ENCODE results near the gene MOAP1.
A peak's percentile ranks its signal among the peaks of the same experiment; 100 is the strongest.
"Not testable (repeated sequence)": the region's sequence is repeated elsewhere in the genome, so short reads cannot be mapped to it uniquely, and the experiment has no call there.

Gene MOAP1

DNA sequence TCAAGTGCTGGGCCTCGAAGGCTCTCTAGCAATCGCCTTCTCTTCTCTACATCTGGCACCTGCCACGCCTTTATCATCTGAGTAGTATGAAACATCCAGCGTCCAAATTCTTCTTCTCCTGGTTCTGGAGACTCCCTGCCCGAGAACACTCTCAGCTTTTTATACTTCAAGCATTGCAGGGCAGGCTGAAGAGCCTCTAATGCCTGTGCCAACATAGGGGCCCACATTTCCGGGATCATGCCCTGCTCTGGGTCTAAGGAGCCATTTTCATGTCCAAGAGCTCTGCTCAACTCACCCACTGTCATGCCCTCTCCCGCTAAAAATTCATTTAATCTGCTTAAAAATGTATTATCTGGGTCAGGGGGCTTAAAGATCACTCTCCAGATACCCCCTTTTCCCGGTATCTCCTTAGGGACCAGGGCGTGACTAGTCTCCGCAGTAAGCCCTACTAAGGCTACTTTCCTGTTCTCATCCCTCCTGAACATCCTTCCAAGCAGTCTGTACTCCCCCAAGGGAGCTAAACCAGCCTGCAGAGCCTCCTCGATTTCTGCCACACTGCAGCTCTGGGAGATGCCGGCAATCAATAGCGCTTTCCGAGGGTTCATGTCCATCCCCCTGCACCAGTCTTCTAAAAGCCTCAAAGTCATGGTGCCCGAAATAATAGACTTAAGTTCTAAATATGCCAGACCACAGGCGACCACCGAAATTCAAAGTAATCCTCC lies 940 bp downstream of the MOAP1 start:
- no peak for DNase-seq

DNA sequence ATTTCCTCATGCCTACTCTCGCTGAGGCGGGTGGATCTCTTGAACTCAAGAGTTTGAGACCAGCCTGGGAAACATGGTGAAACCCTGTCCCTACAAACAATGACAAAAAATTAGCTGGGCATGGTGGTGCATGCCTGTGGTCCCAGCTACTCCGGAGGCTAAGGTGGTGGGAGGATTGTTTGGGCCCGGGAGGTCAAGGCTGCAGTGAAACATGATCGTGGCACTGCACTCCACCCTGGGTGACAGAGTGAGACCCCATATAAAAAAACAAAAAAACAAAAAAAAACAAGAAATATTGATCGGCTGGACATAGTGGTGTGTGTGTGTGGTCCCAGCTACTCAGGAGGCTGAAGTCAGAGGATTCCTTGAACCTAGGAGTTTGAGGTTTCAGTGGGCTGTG lies 9.2 kb downstream of the MOAP1 start:
- no peak for DNase-seq

DNA sequence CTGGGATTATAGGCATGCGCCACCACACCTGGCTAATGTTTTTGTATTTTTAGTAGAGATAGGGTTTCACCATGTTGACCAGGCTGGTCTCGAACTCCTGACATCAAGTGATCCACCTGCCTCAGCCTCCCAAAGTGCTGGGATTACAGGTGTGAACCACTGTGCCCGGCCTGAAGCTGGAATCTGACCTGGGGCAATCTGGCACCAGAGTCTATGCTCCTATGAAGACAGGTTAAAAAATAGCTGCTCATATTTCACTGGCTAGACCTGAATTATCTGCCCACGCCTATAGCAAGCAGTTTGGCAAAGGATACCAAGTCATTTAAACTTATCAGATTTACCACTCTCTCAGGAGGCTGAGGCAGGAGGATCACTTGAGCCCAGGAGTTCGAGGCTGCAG lies 10.0 kb downstream of the MOAP1 start:
- DNase-seq = not testable (repeated sequence)

DNA sequence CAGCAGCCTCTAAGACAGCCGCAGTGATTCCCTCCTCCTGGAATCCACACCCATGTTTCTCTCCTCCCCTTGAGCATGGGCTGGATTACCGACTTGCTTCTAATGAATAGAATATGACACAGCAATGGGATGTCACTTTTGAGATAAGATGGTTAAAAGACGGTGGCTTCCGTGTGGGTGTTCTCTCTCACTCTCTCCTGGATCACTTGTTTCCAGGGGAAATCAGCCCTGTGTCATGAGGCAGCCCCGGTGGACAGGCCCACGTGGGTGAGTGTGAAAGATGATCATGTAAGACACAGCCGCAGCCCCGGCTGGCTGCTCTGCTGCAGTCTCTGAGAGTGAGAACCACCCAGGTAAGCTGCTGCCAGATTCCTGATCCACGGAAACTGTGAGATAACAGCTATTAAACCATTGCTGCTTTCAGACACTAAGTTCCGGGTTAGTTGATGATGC lies 10.7 kb downstream of the MOAP1 start:
- DNase-seq = no peak

DNA sequence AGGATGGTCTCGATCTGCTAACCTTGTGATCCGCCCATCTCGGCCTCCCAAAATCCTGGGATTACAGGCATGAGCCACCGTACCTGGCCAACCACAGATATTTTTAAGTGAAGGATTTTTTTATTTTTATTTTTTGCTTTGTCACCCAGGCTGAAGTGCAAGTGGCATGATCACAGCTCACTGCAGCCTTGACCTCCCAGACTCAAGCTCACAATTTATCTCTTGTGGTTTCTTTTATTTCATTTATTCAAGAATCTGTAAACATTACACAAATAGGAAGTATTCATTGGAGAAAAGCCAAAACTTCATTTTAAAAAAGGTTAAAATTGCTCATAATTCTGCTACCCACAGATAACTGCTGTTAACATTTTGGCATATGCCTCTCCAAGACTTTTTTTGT lies 13.3 kb downstream of the MOAP1 start:
- no peak for DNase-seq

DNA sequence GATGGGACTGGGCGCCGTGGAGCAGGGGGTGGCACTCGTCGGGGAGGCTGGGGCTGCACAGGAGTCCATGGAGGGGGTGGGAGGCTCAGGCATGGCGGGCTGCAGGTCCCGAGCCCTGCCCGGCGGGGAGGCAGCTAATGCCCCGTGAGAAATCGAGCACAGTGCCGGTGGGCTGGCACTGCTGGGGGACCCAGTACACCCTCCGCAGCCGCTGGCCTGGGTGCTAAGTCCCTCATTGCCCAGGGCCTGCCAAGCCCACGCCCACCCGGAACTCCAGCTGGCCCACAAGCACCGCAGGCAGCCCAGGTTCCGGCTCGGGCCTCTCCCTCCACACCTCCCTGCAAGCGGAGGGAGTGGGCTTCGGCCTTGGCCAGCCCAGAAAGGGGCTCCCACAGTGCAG lies 14.6 kb downstream of the MOAP1 start:
- DNase-seq = not testable (repeated sequence)

DNA sequence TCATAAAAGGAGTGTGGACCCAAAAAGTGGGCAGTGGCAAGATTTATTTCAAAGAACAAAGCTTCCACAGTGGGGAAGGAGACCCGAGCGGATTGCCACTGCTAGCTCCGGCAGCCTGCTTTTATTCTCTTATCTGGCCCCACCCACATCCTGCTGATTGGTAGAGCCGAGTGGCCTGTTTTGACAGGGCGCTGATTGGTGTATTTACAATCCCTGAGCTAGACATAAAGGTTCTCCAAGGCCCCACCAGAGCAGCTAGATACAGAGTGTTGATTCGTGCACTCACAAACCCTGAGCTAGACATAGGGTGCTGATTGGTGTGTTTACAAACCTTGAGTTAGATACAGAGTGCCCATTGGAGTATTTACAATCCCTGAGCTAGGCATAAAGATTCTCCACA lies 15.1 kb downstream of the MOAP1 start:
- DNase-seq = not testable (repeated sequence)

DNA sequence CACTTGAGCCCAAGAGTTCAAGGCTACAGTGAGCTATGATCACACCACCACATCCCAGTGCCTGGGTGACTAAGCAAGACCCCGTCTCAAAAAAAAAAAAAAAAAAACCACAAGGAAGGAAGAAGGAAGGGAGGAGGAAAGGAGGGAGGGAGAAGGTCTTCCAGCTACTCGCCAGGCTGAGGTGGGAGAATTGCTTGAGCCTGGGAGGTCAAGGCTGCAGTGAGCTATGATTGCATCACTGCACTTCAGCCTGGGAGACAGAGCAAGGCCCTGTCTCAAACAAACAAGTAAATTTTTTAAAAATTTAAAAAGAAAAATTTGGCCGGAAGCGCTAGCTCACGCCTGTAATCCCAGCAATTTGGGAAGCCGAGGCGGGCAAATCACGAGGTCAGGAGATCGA lies 16.1 kb downstream of the MOAP1 start:
- not testable (repeated sequence) for DNase-seq

DNA sequence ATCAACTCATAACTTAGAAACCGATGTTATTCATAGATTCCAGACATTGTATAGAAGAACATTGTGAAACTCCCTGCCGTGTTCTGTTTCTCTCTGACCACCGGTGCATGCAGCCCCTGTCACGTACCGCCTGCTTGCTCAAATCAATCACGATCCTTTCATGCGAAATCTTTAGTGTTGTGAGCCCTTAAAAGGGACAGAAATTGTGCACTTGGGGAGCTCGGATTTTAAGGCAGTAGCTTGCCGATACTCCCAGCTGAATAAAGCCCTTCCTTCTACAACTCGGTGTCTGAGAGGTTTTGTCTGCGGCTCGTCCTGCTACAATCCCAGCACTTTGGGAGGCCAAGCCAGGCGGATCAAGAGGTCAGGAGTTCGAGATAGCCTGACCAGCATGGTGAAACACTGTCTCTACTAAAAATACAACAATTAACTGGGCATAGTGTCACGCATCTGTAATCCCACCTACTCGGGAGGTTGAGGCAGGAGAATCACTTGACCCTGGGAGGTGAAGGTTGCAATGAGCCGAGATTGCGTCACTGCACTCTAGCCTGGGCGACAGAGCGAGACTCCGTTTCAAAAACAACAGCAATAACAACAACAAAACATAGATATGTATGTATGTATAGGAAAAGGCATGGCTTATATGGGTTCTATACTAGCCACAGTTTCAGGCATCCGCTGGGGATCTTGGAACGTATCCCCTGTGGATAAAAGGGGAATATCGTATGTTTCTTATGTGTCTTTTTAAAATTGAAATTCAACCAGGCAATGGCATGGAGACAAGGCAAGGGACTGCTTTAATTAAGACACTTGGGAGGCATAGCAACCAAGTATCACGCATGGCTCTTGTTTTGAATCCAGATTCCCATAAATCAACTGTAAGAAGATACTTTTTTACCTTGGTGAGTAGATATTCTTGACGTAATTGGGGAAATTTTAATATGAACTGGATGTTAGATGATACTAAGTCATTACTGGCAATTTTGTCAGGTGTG lies 19.1 kb downstream of the MOAP1 start:
- not testable (repeated sequence) for DNase-seq

DNA sequence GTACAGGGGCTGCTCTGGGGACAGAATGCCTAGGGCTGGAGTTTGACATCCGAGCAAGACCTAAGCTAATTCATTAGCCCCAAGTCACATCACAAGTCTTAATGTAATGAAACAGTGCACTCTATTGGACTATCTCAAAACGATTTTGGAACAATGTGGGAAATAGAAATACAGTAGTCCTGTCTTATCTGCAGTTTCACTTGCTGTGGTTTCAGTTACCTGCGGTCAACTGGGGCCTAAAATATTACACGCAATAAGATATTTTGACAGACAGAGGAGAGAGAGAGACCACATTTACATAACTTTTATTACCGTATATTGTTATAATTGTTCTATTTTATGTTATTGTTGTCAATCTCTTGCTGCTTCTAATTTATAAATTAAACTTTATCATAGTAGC lies 21.1 kb downstream of the MOAP1 start:
- DNase-seq = no peak

DNA sequence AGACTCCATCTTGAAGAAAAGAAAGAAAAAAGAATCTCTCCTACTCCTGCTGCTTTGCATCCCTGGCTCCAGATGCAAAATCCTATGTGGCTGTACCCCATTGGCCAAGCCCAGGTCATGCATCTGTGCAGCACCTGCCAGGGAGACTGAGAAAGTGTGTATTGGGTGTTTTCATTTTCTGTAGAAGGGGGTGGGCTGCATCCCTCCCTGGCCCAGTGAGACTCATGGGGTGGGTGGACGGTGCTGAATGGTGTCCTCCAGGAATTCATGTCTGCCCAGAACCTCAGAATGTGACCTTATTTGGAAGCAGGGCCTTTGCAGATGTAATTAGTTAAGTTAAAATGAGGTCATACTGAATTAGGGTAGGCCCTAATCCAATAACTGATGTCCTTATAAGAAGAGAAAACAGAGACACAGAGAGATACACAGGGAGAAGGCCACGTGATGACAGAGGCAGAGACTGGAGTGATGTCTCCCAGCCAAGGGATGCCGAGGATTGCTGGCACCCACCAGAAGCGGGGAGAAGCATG lies 23.2 kb downstream of the MOAP1 start:
- DNase-seq = no peak

DNA sequence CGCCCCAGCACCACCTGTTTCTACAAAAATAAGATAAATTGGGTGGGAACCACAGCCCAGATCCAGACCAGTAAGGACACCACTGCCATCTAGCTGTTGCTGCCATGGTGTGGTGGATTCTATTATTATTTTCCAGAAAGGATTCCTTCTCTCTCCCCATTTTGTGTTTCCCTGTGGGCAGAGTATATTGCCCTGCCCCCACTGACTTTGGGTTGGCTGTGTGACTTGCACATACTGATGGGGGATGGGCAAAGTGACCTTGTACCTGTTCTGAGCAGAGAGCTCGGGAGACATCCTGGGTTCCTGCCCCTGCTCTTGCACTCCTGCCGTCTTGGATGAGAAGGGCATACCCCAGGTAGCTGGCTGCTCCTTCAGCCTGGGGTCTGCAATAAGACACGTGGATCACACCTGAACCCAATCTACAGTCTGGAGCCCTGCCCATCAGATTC lies 24.3 kb downstream of the MOAP1 start:
- peak; percentile 15 for DNase-seq

DNA sequence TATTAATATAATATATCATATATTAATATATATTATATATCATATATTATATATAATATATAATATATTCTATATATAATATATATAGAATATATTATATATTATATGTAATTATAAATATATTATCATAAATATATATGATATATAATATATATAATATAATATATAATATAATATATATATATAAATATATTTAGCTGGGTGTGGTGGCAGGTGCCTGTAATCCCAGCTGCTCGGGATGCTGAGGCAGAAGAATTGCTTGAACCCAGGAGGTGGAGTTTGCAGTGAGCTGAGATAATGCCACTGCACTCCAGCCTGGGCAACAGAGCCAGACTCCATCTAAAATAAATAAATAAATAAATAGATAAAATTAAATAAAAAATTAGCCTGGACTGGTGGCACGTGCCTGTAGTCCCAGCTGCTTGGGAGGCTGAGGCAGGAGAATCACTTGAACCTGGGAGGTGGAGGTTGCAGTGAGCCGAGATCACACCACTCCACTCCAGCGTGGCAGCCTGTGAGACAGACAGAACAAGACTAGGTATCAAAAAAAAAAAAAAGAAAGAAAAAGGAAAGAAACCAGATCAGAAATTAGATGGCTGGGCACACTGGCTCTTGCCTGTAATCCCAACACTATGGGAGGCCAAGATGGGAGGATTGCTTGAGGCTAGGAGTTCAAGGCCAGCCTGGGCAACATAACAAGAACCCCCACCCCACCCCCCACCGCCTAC lies 24.9 kb downstream of the MOAP1 start:
- not testable (repeated sequence) for DNase-seq

DNA sequence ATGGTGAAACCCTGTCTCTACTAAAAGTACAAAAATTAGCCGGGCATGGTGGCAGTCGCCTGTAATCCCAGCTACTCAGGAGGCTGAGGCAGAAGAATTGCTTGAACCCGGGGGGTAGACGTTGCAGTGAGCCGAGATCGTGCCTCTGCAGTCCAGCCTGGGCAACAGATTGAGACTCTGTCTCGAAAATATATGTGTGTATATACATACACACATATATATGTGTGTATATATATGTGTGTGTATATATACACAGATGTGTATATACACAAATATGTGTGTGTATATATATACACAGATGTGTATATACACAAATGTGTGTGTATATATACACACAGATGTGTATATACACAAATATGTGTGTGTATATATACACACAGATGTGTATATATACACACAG lies 26.3 kb downstream of the MOAP1 start:
- not testable (repeated sequence) for DNase-seq

DNA sequence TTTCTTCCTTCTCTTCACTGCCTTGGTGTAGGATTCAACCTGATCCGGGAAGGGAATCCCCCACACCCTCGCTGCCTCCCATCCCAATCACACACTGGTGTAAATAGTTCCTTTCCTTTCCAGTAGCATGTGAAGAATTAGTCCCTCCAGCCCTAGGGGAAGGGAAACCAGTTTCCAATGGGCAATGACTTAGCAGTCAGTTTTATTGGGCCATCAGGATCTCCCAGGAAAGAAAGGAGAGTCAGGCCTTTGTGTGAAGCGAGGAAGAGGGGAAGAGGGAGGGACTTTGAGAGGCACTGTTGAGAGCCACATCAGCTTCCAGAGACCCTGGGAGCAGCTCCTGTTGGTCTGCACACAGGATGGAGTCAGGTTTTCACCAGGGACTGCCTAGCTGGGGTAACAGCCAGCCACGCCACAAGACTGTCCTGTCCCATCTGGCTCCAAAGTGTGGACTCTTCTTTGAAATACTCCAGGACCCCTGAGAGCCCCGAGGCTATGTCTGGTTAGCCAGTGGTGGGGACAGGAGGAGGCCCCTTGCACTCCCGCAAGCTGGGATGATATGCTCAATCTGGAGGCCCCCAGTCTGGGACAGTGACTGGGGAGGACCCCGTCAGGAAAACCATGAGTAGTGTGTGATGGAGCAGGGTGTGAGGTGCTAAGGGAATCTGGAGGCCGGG lies 27.9 kb downstream of the MOAP1 start:
- DNase-seq = no peak

DNA sequence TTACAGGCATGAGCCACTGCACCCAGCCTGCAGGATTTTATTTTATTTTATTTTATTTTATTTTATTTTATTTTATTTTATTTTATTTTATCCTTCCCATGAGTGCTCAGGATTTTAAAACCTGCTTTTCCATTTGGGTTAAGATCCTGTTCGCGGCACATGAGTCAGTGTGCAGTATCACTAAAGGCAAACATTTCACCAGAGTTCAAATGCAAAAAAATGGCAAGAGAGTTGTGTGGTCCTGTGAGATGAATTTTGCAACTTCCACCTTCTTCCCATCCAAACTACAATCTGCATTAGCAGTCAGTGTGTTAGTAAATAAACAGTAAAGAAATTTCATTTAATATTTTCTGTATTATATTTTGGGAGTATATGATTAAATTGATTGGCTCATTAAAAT lies 29.0 kb downstream of the MOAP1 start:
- no peak for DNase-seq

DNA sequence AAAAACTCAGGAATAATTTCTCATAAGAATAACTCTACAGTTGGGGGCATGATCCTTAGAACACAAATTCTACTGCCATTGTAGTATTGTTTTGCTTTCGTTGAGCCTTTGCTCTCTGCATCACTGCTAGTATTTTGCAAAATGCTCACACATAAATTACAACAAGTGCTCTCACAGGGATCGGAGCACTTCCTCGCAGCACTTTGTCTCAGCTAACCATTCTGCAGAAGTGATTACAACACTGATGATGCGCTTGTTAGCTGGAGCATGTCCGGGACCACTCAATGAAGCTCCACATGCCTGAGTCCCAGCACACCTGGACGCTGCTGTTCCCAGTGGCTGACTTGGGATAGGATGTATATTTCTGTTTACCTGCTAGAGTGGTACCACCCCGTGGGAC lies 31.6 kb downstream of the MOAP1 start:
- no peak for DNase-seq

DNA sequence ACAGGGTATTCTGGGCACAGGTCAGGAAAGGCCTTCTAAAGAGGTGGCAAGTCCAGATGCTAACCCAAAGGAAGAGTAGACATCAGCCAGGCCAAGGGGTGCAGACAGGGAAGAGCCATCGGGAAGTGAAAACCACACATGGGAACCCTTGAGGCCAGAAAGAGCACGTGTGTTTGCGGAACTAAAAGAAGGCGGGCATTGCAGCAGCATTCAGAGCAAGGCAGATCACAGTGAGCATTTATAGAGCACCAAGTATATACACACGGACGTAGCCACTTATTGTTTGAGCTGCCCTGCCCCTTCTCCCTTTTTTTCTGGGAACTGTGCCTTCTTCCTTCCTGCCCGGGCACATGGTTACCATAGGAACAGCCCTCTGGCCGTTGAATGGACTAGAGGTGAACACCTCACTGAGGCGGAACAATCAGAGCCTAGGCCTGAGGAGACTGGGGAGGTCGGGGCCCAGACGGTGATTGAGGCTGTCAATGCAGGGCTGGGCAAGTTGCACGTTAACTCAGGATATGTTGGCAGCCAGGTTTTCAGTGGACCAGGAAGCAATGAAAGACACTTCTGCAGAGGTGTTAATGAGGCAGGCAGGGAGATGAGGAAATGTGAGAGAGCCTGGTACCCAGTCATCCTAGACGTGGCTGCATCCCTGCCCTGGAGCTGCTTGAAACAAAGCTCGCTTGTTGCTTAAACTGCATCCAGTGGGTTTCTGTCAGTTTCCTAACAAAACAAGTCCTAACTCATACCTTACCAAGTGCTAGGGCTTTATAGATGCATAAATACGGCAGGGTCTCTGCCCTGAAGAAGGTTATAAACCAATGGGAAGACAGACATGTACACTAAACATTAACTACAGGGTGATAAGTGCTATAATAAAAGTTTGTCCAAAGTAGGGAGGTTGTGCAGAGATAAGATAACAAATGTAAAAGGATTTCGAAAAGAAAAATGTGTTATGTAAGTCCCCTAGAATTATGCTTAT lies 34.2 kb downstream of the MOAP1 start:
- DNase-seq = peak; percentile 9

DNA sequence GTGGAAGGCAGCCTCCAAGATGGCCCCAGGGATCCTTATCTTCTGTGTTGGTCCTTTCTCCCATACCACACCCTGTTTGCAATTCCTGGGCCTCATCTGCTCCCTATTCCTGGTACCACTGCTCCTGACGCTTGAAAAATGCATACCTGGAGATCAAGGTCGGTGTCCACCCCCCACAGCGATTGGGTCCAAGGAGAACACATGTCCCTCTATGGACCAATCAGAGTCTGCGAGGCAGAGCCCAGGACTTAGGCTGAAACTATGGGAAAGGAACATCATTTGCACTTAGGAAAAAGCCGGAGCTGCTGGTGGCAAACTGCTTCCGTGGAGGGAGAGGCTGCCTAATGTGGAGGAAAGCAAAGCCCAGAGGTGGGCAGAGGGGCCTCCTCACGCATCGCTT lies 35.7 kb downstream of the MOAP1 start:
- no peak for DNase-seq

DNA sequence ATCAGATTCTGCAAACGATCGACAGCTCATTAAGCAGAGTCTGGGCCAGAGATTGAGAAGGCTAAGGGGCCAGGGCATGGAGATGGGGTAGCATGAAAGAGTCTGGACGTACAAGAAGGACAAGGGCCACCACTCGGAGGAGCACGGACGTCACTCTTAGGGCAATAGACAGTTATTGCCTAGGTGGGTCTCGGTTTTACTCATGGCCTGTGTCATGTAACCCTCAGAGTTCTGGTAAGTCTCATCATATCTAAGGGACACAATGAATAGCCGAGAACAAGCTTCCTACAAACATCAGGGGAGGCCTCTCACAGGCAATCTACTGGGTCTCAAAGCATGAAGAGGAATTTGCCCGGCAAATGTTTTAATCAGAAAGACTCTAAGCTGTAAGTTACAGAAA lies 38.6 kb downstream of the MOAP1 start:
- no peak for DNase-seq

Measured in NCI-H345 (cell line).